PC-3 (cell line): Measurements from ENCODE around the gene TMEM40.

Experiments
- CTCF ChIP-seq: fragments of 300-600 bp; sonication (generic); conservative IDR thresholded peaks from 2 replicates; pipeline ENCODE4 v1.5.1; 2017; ENCODE audit warnings: antibody characterized with exemption, low read depth, mild to moderate bottlenecking, low read length
- EZH2 ChIP-seq: fragments of 300-600 bp; sonication (generic); IDR thresholded peaks from one replicate; pipeline ENCODE4 v1.6.1; 2017; ENCODE audit warnings: antibody characterized with exemption, mild to moderate bottlenecking, low read length; ENCODE audit not compliant: unreplicated experiment
- EZH2phosphoT487 ChIP-seq: fragments of 300-600 bp; sonication (generic); IDR thresholded peaks from 2 replicates; pipeline ENCODE4 v1.6.1; 2018; ENCODE audit warnings: mild to moderate bottlenecking, antibody characterized with exemption, low read length, borderline replicate concordance

DNA sequence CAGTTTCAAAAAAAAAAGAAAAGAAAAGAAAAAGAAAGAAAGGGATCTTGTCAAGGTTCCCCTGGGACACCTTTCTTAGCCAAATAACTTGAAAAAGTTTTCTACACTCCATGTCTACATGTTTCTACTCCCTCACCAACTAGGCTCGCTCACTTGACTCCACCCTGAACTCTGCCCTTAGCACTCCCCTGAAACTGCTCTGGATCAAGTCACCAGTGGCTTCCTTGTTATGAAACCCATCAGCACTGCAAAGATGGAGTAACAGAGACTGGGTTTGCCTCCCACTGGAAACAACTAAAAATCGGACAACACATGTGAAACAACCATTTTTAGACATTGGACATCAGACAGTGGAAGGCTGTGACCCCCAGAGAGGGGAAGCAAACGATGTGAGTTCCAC lies 36.8 kb downstream of the TMEM40 start:
- TF ChIP-seq EZH2phosphoT487 (no peak), CTCF (no peak), EZH2 (no peak)
